Measurements from ENCODE around the gene ARMC6.

Gene ARMC6

DNA sequence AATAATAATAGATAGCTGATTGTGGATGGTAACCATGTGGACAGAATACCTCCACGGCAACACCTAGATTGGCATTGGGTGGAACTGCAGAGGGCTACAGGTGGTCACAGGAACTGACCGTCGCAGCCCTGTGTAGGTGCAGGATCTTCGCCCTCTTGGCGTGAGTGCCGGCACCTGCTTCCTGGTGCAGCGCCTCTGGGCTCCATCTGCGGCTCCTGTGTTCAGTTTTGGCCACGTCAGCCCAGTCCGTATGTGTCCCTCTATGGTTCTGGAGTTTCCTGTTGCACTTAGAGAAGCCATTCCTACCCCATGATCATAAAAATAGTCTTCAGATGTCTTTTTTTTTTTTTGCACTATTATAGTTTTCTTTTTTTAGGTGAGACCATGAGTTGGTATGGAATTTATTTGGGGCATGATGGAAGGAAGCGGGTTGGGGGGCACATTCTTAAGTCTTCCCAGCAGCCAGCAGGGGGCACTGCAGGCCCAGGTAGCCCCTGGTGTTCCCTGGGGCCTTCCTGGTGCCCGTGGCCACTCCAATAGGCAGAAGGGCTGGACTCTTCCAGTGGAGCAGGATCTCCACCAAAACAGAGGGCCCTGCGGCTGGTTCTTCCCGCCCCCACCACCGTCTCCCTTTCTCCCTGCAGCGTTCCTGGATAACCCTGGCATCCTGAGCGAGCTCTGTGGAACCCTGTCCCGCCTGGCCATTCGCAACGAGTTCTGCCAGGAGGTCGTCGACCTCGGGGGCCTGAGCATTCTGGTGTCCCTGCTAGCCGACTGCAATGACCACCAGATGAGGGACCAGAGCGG is 20.3 kb downstream of the ARMC6 start:
- peak; percentile 74 for TF ChIP-seq CTCF (conservative IDR thresholded peaks at IDR 0.05; ENCODE audit: low read depth, low read length)
- H3K4me3 ChIP-seq (ENCODE audit: low read length), result no peak overlapping the region
- DNase-seq (ENCODE audit: low read depth), result no peak

DNA sequence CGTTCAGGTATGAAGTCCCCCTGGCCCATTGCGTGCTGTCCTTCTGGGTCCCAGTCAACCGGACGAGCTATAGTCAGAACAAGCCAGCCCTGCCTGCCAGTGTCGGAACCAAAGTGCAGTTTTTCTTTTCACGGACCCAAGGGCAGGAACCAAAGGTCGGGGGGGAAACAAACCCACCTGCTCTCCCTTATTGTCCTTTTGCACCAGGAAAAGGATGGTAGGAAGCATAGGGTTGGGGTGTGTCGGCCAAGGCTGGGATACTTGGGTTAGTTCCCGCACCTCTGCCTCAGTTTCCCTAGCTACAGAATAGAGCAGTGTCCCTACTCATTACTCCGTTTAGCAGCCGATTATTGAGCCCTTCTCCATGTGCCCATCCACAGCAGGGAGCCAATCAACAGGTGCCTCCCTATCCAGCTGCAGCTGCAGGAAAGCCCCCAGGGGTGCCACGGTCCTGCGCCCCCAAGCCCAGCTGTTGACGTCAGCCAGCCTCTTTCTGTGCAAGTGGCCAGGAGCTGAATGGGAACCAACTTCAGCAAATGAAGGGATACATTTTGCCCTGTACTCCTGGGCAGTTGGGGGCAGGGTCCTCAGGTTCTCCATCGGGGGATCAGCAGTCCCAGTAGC is 21.0 kb downstream of the ARMC6 start:
- no peak for DNase-seq (ENCODE audit: low read depth)
- H3K4me3 ChIP-seq (ENCODE audit: low read length), result no peak overlapping the region
- TF ChIP-seq CTCF (conservative IDR thresholded peaks at IDR 0.05; ENCODE audit: low read depth, low read length), result no peak

DNA sequence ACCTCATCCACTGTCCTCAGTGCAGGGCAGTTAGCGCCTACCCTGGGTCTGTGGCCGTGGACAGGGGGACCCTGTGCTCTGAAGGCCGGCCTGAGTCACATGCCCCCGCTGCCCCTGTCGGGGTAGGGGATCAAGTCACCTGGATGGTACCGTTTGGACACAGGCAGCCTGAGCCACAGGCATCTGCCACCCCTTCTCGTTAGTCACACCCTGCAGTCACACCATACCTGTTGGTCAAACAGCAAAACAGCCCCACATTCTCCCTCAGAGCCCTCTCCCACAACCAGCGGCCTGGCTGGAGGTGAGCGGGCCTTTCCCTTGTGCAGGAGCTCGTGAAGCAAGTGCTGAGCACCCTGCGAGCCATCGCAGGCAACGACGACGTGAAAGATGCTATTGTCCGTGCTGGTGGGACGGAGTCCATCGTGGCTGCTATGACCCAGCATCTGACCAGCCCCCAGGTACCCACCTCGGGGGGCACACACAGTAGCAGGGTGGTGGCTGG is 21.6 kb downstream of the ARMC6 start:
- DNase-seq (ENCODE audit: low read depth), result no peak
- H3K4me3 ChIP-seq (ENCODE audit: low read length), result no peak overlapping the region
- TF ChIP-seq CTCF (conservative IDR thresholded peaks at IDR 0.05; ENCODE audit: low read depth, low read length), result no peak

GRCh38 chr19:19055701-19056100 is 22.3 kb downstream of the ARMC6 start:
- TF ChIP-seq CTCF (conservative IDR thresholded peaks at IDR 0.05; ENCODE audit: low read depth, low read length), result no peak
- H3K4me3 ChIP-seq (ENCODE audit: low read length), result no peak overlapping the region
- no peak for DNase-seq (ENCODE audit: low read depth)

- no peak for DNase-seq (ENCODE audit: low read depth)
- TF ChIP-seq CTCF (conservative IDR thresholded peaks at IDR 0.05; ENCODE audit: low read depth, low read length), result no peak
- no peak overlapping the region for H3K4me3 ChIP-seq (ENCODE audit: low read length)
Measured at GRCh38 chr19:19056636-19057275, 23.4 kb downstream of the ARMC6 start.

DNA sequence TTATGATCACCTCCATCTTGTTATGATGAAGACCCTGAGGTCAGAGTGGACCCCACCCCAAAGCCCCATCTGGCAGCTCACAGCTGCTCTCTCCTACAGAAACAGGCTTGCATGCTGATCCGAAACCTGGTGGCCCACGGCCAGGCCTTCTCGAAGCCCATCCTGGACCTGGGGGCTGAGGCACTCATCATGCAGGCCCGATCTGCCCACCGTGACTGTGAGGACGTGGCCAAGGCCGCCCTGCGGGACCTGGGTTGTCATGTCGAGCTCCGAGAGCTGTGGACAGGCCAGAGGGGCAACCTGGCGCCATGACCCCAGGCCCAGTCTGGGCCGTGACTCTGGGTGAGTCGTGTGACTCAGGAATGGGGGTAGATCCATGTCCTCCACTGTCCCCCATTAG is 23.9 kb downstream of the ARMC6 start:
- no peak for TF ChIP-seq CTCF (conservative IDR thresholded peaks at IDR 0.05; ENCODE audit: low read depth, low read length)
- H3K4me3 ChIP-seq (ENCODE audit: low read length), result no peak overlapping the region
- no peak for DNase-seq (ENCODE audit: low read depth)

Measured in retinal pigment epithelial cell (primary cell).